Measurements from ENCODE around the gene CDK17.

Gene CDK17

DNA sequence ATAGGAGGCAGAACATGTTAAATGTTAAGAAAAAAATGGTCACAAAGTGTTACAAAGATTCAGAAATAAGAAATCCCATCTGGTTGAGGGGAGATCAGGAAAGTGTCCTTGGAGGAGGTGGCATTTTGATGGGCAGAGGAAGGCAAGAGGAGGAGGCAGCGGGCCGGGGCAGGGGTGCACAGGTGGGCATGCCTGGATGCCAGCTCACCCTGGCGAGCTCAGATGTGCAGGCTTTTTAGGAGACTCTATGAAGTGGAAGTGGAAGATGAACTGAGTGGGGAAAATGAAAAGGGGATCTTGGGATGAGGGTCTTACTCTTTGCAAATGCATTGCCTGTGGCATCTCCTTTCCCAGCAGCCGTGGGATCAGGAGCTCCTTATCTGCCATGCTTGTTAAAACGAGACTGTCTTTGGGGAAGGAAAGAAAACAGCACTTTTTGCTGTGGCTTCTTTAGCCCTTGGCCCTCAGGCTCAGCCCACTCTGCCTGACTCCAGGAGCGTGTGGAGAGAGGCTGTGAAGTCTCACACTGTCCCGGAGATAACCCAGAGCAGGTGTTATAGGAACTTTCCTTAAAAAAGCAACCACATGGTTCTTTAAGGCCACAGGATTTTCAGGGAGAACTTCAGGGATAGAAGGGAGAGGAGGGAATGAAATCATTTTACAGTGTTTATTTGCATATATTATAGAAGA is 143.4 kb downstream of the CDK17 start:
- DNase-seq: no peak

DNA sequence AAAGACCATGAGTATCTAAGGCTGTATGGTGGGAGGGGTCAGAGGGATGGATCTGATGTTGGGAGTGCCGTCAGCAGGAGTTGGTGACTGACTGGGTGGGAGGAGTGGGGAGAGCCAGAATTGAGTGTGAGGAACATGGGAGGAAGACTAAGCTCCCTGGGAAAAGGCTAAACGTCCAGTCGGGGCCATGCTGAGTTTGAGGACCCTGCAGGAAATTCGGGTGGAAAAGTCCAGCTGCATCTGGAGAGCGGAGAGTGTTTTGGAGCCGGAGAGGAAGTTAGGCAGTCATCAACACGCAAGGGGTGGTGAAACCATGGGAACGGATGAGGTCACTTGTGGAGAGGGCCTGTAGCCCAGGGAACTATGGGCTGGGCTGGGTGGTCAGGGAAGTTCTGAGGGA is 145.2 kb downstream of the CDK17 start:
- no peak for DNase-seq

DNA sequence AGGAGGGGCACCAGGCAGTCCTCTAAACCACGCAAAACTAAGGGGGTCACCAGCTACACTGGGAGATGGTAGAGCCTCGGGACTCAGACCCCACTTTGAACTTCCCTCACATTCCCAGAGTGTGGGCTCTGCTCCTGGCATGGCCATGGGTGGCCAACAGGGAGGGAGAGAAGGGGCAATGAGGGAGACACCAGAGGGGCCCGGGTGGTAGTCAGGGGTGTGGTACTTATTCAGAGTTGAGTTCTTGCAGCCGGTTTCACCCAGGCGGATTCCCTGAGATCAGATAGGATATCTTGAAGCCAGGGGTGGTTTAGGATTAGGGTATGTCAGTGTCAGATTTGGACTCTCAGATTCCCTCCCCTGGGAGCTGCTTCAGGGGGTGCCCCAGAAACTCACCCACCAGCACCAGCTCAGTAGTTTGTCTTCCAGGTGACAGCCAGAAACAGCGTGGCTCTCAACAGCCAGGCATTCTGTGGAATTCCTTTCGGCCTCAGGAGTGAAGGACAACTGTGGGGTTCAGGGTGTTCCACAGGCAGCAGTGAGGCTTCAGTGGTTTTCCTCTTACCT is 150.0 kb downstream of the CDK17 start:
- no peak for DNase-seq

DNA sequence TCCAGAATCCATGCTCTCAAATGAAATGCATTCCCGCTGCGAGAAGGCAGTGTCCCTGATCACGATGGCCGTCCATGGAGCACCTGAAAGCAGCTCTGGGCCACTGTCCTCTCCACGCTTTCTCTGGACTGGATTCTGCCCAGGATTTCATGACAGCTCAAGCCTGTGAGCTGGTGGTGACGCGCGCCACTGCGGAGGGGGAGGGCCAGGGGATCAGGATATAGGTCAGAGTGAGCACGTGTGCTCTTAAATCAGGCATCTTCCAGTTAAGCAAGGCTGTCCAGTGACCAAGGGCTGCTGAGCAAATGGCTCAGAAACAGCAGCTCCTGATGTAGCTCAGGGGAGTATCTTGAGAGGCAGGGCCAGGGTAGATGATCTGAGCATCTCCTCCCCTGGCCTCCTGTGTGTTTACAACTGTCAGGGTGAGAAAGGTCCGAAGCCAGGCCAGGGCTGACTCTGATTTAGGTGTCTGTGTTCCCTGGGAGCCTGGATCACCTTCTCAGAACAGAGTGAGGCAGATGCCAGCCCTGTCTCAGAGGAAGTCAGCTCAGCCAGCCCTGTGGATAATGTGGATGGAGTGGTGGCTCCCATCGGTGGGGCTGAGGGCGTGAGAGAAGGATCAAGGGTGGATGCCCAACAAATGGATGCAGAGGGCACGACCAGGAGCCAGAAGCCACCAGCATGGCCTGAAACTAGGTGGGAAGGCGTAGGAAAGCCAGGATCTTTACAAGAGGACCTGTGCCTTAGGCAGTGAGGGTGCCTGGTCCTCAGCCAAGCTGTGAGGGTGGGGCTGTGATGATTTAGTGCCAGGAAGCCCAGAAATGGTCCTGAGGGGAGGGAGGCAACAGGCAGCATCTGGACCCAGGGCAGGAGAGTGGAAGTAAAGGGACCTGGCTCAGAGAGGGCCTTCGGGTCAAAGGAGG is 150.8 kb downstream of the CDK17 start:
- no peak for DNase-seq

DNA sequence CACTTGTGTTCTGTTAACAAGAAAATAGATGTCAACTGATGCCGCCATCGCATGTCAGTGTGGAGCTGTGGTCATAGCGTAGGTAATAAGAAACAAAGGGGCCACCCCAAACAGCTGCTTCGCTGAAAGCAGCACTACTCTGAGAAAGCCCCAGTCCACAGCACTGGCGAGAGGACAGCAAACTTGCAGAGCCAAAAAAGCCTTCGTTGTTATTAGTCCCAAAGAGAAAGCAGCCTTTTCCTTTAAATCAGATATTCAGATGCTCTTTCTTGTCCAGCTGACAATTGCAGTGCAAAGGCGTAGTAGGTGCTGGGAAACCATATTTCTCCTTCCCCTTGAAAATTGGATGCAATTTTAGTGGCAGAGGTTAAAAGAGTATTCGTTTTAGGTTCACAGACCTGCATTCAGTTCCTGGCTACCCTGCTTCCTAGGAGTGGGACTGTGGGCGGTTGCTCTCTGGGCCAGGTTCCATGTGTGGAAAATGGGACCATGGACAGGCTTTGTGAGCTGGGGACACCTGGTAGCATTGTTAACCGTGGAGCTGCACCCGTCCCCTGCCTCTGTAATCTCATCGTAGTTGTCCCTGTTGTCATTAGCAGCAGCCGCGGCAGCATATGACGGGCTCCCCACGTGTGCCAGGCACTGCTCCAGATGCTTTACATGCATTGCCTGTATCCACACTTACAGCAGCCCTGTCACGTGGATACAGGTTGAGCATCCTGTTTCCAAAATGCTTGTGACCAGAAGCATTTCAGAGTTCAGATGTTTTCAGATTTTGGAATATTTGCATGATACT is 151.9 kb downstream of the CDK17 start:
- DNase-seq: no peak

DNA sequence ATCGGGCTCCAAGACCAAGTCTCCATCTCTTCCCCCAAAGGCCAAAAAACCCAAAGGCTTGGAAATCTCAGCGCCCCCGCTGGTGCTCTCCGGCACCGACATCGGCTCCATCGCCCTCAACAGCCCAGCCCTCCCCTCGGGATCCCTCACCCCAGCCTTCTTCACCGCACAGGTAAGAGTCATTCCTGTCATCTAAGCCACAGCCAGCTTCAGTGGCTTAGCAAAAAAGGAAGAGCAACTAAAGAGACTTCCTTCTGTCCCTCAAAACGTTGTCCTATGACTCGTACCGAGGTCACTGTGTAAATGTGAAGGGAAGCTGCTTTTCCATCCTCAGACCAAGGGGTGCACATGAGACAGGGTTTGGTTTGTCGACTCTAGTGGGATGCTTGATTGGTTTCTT is 152.7 kb downstream of the CDK17 start:
- DNase-seq: no peak

DNA sequence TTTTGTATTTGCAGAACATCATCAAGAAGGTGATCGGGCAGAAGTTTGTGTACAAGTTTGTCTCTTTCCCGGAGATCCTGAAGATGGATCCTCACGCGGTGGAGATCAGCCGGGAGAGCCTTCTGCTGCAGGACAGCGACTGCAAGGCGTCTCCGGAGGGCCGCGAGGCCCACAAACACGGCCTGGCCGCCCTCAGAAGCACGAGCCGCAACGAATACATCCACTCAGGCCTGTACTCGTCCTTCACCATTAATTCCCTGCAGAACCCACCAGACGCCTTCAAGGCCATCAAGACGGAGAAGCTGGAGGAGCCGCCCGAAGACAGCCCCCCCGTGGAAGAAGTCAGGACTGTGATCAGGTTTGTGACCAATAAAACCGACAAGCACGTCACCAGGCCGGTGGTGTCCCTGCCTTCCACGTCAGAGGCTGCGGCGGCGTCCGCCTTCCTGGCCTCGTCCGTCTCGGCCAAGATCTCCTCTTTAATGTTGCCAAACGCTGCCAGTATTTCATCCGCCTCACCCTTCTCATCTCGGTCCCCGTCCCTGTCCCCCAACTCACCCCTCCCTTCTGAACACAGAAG is 153.2 kb downstream of the CDK17 start:
- DNase-seq: no peak

DNA sequence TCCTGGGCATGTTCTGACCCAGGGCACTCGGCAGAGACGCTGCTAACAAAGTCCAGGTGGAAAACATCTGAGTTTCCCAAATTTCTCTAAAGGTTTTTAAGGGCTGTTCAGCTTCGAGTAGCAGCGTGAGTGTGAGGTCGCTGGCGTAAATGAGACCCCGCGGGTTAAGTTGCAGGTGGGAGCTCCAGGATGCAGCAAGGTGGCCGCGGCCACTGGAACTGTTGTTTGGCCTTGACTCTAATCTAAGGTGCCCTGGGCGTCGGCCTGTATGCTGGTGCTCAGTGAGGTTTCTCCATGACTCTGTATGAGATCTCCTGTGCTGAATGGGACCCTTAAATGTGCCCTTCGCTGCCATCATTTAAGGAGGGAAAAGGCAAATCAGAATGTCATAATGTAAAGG is 155.4 kb downstream of the CDK17 start:
- no peak for DNase-seq

DNA sequence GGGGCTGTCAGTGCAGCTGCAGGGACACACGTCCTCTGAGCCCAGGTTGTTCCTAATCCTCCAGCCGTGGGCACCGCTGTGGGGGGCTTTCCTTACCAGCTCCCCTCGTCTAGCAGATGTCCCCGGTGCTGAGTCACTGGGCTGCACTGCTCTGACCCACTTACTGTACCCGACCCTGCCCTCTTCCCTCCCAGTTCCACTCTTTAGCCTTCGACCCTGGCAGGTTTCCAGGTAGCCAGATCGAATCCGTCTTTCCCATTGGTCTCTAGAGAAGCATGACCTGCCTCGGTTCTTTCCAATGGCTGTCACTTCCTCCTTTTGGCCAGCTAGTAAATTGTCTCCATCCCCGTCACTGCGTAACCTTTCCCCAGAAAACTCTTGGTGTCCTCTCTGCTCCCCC is 157.6 kb downstream of the CDK17 start:
- DNase-seq: no peak

DNA sequence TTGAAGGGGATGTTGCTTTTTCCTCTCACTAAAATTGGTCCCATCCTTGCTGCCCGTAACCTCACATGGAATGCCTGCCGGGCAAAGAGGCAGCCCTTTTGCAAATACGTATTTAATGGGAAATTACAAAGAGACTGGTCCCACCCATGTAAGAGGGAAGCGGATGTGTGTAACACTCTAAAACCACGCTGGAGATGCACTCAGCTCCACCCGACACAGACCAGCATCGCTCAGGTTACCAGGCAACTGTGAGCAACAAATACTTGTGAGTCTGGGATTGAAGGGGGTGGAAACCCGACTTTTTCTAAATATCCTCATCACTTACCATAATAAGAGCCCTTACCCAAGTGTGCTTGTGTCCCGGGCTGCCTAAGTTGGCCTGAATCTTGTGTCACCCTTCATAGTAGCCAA is 158.4 kb downstream of the CDK17 start:
- DNase-seq: peak in 2 of 4 experiments; percentile 13 to 49

DNA sequence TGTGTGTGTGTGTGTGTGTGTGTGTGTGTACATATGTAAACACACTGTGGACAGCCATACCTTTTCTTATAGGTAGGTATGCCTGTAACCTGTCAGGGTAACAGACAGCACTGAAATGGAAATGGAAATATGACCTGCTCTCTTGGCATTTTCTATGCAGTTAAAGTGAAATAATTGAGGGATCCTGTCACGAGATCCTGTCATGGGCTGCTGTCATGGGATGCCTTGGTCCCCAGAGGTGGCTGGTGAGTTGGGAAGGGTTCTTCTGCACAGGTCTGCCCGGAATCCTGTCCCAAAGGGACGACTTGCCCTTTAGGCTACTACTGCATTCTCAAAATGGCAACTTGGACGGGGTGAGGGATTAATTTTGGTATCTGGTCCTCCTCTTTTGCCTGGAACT is 158.8 kb downstream of the CDK17 start:
- DNase-seq: no peak

DNA sequence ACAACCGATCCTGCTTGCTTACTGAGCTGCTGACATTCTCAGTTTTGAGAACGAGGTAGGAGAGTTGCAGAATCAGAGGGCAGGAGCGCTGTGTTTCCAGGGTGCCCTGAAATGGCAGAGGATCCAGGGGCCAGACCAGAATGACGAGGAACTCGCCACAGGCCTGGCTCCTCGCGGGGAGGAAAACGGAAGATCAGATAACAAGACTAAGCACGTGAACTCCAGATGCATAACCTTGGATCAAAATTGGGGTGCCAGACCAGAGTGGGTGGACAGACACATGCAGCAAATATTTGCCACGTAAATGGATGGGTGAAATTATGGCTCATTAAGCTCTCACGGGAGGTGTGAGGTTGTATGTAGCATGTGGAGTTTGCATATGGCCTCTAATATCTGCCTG is 159.6 kb downstream of the CDK17 start:
- DNase-seq: no peak

DNA sequence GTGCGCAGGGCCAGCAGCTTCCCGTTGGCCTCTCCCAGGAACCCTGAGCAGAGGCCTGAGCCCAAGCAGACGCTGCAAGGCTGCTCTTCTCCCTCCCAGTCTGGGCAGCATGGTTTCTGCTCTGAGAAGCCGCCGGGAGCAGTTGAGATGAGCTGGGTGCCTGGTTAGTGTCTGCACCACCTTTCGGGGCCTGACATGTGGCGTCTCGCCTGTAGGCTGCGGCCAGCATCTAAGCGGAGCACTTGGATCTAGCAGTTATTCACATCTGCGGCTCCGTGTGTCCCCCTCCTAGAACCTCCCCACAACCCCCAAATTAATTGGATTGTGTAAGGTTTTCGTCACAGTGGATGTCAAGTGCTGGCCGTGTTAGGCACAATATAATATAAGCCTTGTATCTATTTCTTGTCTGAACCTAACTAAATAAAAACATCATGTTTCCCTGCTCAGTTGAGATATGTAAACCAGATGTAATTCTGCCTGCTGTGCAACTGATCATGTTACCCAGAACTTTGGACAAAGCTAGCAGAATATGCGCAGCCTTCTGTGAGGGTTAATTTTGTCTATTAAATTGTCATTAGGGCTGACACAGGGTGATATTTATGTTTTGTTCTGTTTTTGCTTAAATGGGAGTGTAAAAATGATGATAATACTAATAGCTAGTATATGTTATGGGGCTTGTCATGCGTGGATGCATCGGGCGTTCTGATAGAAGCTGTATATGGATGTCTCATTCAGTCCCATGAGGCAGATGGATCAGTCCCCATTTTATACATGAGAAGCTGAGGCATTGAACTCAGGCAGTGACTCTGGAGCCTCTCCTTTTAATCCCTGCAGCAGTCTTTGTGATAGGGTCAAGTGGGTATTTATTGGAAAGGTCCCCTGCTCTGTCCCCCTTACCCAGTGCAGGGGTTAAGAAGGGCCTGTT is 160.3 kb downstream of the CDK17 start:
- no peak for DNase-seq

DNA sequence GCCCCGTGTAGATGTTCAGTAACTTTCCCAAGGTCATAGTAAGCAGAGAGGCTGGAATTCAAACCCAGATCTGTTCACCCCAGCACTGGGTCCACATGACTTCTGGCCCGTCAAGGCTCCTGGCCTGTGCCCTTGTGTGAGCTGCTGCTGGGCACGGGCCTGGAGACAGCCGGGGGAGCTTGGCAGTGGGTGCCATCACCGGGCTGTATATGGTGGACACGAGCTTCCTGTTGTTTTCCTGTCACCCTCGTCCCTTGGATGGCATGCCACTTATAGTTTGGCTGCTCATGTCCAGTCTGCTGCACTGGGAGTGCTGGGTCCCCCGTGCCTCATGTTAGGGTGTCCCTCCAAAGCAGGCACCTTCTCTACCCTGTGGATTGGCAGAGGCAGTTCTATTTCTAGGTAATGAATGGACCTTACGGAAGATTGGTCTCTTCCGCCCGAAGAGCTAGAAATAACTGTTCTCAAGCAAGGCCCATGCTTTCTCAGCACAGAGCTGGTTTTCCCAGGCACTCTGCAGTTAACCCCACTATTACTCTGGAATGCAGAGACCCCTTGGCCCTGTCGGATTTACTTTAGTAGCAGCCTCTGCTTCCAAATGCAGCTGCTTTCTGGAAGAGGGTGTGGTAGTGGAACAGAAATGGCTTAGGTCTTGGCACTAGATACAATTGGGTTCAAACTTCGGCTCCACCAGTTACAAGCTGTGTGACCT is 161.7 kb downstream of the CDK17 start:
- DNase-seq: no peak

DNA sequence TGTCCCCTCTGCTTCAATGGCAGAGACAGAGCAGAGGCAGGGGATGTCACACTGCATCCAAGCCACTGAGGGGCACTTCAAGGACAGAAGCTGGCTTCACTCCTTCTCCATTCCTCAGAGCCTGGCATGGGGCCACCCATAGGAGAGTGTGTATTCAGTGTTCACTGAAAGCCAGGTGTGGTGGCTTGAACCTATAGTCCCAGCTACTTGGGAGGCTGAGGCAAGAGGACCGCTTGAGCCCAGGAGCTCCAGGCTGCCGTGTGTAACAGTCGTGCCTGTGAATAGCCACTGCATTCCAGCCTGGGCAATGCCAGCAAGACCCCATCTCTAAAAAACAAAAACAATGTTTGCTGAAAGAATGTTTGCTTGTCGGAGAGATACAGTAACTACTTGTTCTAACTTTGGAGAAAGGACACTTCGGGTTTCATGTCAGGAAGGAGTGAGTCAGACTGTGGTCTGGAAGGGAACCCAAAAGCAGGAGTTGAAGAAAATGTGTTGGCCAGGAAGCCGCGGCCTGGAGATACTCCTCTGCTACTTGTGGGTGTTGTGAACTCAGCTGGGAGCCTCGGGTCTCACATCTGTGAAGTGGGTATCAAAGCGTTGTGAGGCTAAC is 162.7 kb downstream of the CDK17 start:
- peak in 1 of 4 experiments; percentile 9 for DNase-seq

DNA sequence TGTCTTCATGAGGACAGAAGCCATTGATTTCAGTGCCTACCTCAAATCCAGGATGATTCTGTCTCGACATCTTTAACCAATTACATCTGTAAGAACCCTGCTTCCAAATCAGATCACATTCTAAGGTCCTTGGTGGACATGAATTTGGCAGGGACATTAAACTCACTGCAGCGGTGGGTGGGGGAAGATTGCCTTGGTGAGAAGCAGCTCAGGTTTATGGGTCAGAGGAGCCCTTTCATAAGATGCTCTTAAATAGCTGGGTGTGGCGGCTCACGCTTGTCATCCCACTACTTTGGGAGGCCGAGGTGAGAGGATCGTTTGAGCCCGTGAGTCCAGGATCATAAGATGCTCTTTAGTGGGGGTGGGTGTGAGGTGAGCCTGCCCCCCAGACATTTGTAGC is 163.2 kb downstream of the CDK17 start:
- no peak for DNase-seq

DNA sequence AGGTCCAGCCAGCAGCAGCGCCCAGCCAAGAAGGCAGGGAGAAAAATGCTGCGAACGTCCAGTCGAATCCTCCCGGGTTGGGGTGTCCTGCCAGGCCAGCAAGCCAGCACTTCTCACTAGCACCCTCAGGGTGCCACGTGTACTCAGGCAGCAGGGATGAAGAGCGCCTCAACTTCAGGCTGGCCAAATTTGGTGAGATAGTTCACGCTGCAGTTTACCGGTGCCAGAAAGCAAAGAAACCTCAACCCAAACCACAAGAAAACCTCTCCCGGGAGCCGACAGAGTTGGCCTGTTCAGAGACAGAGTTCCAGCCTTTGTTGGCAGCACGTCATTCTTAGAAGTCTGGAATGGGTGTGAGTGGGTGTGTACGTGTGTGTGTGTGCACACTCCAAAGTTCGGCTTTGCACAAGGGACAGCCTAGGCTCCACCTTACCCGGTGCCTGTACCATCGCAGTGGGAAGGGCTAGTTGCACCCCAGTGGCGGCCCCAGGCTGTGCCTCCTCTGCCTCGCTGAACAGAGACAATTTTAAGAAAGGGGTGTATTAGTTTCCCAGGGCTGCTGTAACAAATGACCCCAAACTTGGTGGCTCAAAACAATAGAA is 163.9 kb downstream of the CDK17 start:
- no peak for DNase-seq

DNA sequence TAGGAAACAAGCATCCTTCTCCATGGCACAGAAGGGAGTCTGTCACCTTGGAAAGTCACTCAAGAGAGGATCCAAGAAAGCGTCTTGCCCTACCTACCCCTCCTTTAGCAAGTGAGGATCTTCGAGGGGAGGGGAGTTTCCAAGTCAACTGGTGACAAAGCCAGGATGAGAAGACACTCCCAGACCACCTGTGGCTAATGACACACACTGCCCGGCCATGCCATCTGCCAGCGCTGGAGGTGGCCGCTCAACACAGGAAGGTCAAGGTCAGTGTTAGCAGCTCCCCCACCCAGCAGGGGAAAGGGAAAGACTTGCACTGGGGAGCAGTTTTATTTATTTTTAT is 164.8 kb downstream of the CDK17 start:
- no peak for DNase-seq

DNA sequence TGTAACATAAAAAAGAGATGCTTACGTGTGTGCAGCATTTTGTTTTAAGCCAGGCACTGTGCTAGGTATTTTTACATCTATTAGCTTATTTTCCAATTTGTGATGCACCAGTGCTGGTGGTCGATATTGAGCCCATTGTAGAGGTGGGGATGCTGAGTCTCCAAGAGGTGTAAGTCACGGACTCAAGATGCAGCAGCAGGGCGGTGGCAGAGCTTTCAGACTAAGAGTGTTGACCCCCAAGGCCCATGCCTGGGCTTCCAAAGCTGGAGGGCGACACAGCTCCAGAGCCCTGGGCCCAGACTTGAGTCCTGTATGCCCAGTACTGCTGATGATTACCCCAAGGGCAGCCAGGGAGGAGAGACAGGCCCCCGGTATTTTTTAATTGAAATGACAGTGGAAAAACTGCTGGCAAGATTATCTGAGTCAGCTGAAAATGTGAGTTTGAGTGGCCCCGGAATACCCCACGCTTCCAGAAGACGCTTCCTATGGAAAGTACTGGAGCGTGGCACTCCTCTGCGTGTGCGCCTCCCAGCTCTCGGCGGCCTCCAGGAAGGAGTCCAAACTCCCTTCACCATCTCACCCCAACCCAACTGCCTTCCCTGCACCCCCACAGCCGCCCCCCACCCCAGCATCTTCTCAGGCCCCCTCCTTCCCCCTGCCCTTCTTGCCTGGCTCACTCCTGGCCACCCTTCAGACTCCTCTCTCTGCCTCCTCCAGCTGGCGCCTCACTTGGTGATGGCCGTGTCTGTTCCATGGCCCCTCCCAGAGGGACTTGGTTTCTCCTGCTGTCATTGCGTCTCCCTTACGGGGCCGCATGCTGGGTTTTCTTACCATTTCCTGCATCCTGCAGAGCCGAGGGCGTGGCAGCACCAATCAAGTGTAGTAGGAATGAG is 165.4 kb downstream of the CDK17 start:
- DNase-seq: no peak

Data from activated naive CD4-positive, alpha-beta T cell (primary cell).